Measurements from ENCODE around the gene GADD45A.

GADD45A gene

GRCh38 chr1:67690018-67690363 lies 5.0 kb downstream of the GADD45A start:
- ChIA-PET POLR2A (ENCODE audit: low non-redundant PET) (no interaction called here), CTCF (interaction anchor here (0.7 kb wide), 1 partner anchor 64 kb away, joined by 3 read pairs; no protein-coding TSS in a partner anchor)
- DNase-seq (ENCODE audit: low spot score), result no peak
- H3K27ac ChIP-seq, result no peak overlapping the region
- no peak for TF ChIP-seq CTCF (conservative IDR thresholded peaks at IDR 0.05; ENCODE audit: low read depth)

GRCh38 chr1:67690411-67690810 lies 5.4 kb downstream of the GADD45A start:
- POLR2A ChIA-PET (ENCODE audit: low non-redundant PET), result no interaction called here
- H3K27ac ChIP-seq, result no peak overlapping the region
- no peak for DNase-seq (ENCODE audit: low spot score)
- no peak for TF ChIP-seq CTCF (conservative IDR thresholded peaks at IDR 0.05; ENCODE audit: low read depth)
- CTCF ChIA-PET, result no interaction called here

- ChIA-PET POLR2A (ENCODE audit: low non-redundant PET) (no interaction called here), CTCF (no interaction called here)
- no peak overlapping the region for H3K27ac ChIP-seq
- no peak for DNase-seq (ENCODE audit: low spot score)
- no peak for TF ChIP-seq CTCF (conservative IDR thresholded peaks at IDR 0.05; ENCODE audit: low read depth)
These were observed 6.7 kb downstream of the GADD45A start for GRCh38 chr1:67691712-67692111.

GRCh38 chr1:67695963-67696362 lies 11.0 kb downstream of the GADD45A start:
- DNase-seq (ENCODE audit: low spot score), result no peak
- no peak for TF ChIP-seq CTCF (conservative IDR thresholded peaks at IDR 0.05; ENCODE audit: low read depth)
- ChIA-PET POLR2A (ENCODE audit: low non-redundant PET) (no interaction called here), CTCF (no interaction called here)
- no peak overlapping the region for H3K27ac ChIP-seq

GRCh38 chr1:67696708-67697107 lies 11.7 kb downstream of the GADD45A start:
- no peak for DNase-seq (ENCODE audit: low spot score)
- ChIA-PET POLR2A (ENCODE audit: low non-redundant PET) (interaction anchor here (0.6 kb wide), 1 partner anchor 10 kb away, joined by 5 read pairs; no protein-coding TSS in a partner anchor), CTCF (interaction anchor here (0.7 kb wide), 1 partner anchor 11 kb away, joined by 3 read pairs; no protein-coding TSS in a partner anchor)
- no peak for TF ChIP-seq CTCF (conservative IDR thresholded peaks at IDR 0.05; ENCODE audit: low read depth)
- no peak overlapping the region for H3K27ac ChIP-seq

GRCh38 chr1:67700220-67700619 lies 15.2 kb downstream of the GADD45A start:
- ChIA-PET CTCF (no interaction called here), POLR2A (ENCODE audit: low non-redundant PET) (no interaction called here)
- TF ChIP-seq CTCF (conservative IDR thresholded peaks at IDR 0.05; ENCODE audit: low read depth), result no peak
- no peak for DNase-seq (ENCODE audit: low spot score)
- H3K27ac ChIP-seq, result peak overlapping the region; percentile 21; the same call in 1 of the 2 replicates
